ENCODE measurements around the gene PLA2R1. TPM values are rescaled to one million over a fixed set of nuclear protein-coding genes. Genes with fewer than 3 reads are reported as not detected.

Gene PLA2R1
- total and polyA plus RNA-seq, 9 donors, result 9.9 to 33.8 (median 20.4) TPM

DNA sequence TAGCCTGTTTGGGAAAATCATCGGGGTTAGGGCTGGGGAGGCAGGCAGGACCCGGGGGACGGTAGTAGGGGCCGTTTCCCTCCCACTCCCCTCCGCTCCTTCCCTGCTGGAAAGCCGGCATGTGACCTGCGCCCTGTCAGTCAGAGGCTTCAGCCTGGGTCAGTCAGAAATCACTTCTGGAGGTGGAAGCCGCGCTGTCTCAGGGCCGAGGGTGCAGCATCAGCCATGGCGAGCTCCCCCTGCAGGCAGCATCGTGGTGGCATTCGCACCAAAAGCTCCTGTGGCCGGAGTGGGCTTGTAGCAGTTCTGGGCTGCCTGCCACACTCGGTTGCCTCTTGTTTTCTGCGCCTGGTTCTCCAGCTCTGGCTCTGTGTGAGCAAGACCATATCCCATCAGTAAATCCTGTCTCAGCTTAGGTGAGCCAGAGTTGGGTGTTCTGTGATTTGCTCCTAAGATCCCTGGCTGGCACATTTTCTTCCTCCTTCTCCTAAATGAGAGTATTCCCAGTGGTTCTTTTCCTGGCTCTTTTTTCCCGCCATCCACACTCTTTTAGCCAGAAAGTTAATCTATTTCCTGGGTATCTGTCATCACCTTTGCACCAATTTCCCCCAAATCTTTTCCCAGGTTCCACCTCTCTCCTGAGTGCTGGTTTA lies 140.5 kb downstream of the PLA2R1 start:
- Histone ChIP-seq H3K4me1 (ENCODE audit: insufficient read depth) (peaks cover 2% of the 10 kb centered on the region), H3K9me3 (no peaks in the 10 kb centered on the region), H3K4me3 (no peak overlapping the region), H3K36me3 (no peaks in the 10 kb centered on the region), H3K27ac (no peak overlapping the region), H3K27me3 (no peaks in the 10 kb centered on the region)
- peak; percentile 63 to 87 (median 73) for DNase-seq
- no peak for TF ChIP-seq POLR2A (IDR thresholded peaks at IDR 0.05)
- TF ChIP-seq, protein P1, sequence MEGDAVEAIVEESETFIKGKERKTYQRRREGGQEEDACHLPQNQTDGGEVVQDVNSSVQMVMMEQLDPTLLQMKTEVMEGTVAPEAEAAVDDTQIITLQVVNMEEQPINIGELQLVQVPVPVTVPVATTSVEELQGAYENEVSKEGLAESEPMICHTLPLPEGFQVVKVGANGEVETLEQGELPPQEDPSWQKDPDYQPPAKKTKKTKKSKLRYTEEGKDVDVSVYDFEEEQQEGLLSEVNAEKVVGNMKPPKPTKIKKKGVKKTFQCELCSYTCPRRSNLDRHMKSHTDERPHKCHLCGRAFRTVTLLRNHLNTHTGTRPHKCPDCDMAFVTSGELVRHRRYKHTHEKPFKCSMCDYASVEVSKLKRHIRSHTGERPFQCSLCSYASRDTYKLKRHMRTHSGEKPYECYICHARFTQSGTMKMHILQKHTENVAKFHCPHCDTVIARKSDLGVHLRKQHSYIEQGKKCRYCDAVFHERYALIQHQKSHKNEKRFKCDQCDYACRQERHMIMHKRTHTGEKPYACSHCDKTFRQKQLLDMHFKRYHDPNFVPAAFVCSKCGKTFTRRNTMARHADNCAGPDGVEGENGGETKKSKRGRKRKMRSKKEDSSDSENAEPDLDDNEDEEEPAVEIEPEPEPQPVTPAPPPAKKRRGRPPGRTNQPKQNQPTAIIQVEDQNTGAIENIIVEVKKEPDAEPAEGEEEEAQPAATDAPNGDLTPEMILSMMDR (IDR thresholded peaks at IDR 0.05), result peak in 2 of 3 donors; percentile 27 to 47
- WGBS, 3 donors, result 19 to 23% (median 21%) methylated on average over 17 of the region's 17 CpGs
- intact Hi-C loops (cut with DNase I), result no loop called here

DNA sequence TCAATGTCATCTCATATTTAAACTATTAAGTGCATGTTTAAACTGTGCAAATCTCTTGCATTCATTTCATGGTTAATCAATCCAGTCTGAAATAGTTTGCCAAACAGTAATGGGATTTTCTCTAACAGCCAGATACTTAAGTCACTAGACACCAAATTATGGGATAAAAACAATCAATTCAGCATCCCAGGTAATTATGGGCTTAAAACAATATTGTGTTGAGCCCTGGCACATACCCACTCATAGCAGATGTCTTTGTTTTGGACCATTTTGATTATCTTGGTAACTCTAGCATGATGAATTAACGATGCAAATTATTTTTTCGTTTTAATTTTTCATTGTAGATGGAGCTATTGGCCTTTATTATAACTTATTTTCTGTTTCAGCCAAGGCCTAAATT lies 145.9 kb downstream of the PLA2R1 start:
- TF ChIP-seq, protein P1 (IDR thresholded peaks at IDR 0.05), result no peak
- TF ChIP-seq EP300 (IDR thresholded peaks at IDR 0.05), result no peak
- TF ChIP-seq POLR2A (IDR thresholded peaks at IDR 0.05), result no peak
- no peak for DNase-seq
- WGBS, 3 donors, result 88 to 94% (median 90%) methylated on average over 2 of the region's 2 CpGs

DNA sequence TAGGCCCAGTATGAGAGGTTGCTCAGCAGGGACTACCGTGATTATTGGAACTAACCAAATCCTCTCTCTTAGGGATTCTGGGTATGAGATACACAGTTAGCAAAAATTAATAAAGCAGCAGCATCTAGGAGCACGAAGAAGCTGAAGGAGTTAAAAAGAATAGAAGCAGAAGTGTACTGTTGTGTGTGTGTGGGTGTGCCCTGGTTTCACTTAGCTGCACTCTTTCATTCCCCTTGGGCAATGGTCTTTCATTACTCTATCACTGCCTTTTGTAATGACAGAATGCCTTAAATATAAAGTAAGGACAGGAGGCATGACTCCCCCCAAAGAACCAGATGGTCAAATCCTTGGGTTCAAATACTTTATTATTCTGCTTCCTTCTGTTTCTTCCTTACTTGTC lies 148.5 kb downstream of the PLA2R1 start:
- 94 to 95% (median 94%) methylated on average over 2 of the region's 2 CpGs for WGBS, 3 donors
- DNase-seq, result no peak
- TF ChIP-seq POLR2A (IDR thresholded peaks at IDR 0.05), result no peak
- no peak for TF ChIP-seq EP300 (IDR thresholded peaks at IDR 0.05)
- TF ChIP-seq, protein P1 (IDR thresholded peaks at IDR 0.05), result no peak

More for the DNA sequence above, 145.9 kb downstream of the PLA2R1 start:
- intact Hi-C loops (cut with DNase I), result no loop called here
- no peaks in the 10 kb centered on the region for H3K4me1 ChIP-seq (ENCODE audit: insufficient read depth)
- H3K27me3 ChIP-seq, result no peaks in the 10 kb centered on the region
- no peak overlapping the region for H3K27ac ChIP-seq
- H3K36me3 ChIP-seq, result no peaks in the 10 kb centered on the region
- H3K9me3 ChIP-seq, result no peaks in the 10 kb centered on the region
- H3K4me3 ChIP-seq, result no peak overlapping the region

DNA sequence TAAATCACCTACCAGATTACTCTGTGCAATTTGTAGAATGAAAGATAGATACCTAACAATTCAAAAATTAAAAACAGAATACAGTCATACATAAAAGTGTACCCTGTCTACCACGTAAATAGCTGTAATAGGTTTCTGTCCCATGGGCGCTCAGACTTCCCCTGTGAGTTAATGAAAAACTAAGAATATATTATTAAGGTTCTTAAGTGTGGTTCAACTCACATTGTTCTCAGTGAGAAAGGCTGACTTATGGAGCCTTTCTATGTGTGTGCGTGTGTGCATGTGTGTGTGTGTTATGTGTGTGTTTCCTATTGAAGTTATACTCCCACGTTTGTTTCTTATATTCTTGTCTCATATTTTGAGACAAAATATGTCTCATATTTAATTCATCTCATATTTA lies 149.8 kb downstream of the PLA2R1 start:
- H3K4me1 ChIP-seq (ENCODE audit: insufficient read depth), result no peaks in the 10 kb centered on the region
- no peak overlapping the region for H3K4me3 ChIP-seq
- intact Hi-C loops (cut with DNase I), result no loop called here
- WGBS, 3 donors, result 90 to 94% (median 91%) methylated on average over 4 of the region's 4 CpGs
- no peaks in the 10 kb centered on the region for H3K27me3 ChIP-seq
- TF ChIP-seq POLR2A (IDR thresholded peaks at IDR 0.05) (no peak), EP300 (IDR thresholded peaks at IDR 0.05) (no peak)
- TF ChIP-seq, protein P1 (IDR thresholded peaks at IDR 0.05), result no peak
- no peaks in the 10 kb centered on the region for H3K36me3 ChIP-seq
- no peak overlapping the region for H3K27ac ChIP-seq
- no peak for DNase-seq
- H3K9me3 ChIP-seq, result no peaks in the 10 kb centered on the region

More for the DNA sequence above, 148.5 kb downstream of the PLA2R1 start:
- no peaks in the 10 kb centered on the region for H3K36me3 ChIP-seq
- no peak overlapping the region for H3K4me3 ChIP-seq
- H3K9me3 ChIP-seq, result no peaks in the 10 kb centered on the region
- intact Hi-C loops (cut with DNase I), result no loop called here
- no peaks in the 10 kb centered on the region for H3K4me1 ChIP-seq (ENCODE audit: insufficient read depth)
- H3K27me3 ChIP-seq, result no peaks in the 10 kb centered on the region
- no peak overlapping the region for H3K27ac ChIP-seq

Data from ovary (tissue), 9 donors.